NCI-H2171 (cell line): Measurements from ENCODE around the gene KMT2C.
"Not testable (repeated sequence)": the region's sequence is repeated elsewhere in the genome, so short reads cannot be mapped to it uniquely, and the experiment has no call there.

Source experiments
- DNase-seq: peaks from one replicate; lab custom pipeline; 2025; lab: John Stamatoyannopoulos, UW

The KMT2C gene

GRCh38 chr7:152307902-152308301, 127.9 kb downstream of the KMT2C start:
- no peak for DNase-seq

DNA sequence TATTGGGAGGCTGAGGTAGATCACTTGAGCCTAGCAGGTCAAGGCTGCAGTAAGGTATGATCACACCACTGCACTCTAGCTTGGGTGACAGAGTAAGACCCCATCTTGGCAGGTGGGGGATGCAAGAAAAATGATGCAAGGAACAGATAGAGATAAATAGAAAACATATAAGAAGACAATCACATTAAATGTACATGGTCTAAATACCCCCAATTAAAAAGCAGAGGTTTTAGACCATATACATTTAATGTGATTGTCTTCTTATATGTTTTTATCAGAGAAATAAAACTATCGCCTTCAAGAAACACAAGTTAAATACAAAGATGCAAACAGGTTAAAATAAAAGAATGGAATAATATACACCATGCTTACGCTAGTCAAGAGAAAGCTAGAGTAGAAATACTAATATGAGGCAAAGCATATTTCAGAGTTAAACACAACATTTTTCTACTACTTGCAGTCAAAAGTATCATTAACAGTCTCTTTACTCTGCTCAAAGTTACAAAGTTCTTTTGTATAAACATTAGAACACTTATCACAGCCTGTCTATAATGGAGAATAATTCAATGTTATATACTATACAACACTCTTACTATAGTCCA, 136.2 kb downstream of the KMT2C start:
- DNase-seq: not testable (repeated sequence)

DNA sequence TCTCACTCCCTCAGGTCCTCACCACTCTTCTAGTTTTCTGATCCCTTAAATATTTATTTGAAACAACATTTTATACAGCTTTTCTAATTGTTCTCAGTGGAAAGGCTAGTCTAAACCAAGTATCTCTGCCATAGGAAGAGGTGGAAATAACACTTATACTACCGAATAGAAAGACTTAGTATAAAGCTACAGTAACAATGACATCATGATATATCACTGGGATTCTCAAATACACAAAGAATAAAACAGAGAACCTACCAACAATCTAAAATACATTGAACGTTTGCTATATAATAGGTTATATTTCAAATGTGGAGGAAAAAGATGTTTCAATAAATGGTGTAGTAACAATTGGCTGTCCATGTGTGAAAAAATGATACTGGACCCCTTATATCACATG, 142.9 kb downstream of the KMT2C start:
- no peak for DNase-seq

GRCh38 chr7:152286972-152287371, 148.8 kb downstream of the KMT2C start:
- not testable (repeated sequence) for DNase-seq

DNA sequence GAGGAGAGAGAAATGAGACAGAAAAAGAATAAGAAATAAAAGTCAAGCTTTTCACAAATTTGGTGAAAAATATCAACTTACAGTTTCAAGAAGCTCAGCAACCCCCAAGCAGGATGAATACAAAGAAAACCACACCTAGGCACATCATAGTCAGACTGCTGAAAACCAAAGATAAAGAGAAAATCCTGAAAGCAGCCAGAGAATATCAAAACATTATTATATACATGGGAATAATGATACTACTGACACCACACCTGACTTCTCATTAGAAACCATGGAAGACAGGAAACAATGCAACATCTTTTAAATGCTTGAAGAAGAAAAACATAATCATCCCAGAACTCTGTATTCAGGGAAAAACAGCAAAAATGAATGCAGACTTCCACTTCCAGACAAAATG, 149.6 kb downstream of the KMT2C start:
- not testable (repeated sequence) for DNase-seq

DNA sequence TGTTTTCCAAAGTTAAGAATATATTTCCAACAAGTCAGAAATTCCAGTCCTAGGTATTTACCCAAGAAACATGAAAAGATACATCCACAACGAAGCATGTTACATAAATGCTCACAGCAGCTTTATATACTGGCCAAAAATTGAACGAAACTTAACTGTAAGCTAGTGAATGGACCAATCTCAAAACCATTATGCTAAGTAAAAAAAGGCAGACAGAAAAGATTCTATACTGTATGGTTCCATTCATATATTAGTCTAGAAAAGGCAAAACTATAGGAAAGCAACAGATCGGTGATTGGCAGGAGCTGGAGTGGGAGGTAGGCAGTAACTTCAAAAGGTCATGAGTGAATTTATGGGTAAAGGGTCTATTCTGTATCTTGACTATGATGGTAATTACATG, 150.8 kb downstream of the KMT2C start:
- not testable (repeated sequence) for DNase-seq

DNA sequence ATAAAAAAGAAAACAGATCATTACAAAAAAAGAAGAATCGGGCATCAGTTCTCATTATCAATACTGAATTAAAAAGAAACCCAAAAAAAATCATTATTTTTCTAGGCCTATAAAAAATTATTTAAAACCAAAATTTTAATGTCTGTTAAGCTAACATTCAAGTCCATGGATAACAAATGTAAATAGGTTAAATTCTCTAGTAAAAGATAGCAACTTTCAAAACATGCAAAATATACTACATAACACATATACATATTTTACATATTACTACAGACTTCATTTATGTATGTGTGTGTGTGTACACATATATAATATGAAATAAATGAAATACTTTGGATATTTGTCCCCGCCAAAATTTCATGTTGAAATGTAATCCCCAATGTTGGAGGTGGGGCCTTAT, 158.1 kb downstream of the KMT2C start:
- not testable (repeated sequence) for DNase-seq

DNA sequence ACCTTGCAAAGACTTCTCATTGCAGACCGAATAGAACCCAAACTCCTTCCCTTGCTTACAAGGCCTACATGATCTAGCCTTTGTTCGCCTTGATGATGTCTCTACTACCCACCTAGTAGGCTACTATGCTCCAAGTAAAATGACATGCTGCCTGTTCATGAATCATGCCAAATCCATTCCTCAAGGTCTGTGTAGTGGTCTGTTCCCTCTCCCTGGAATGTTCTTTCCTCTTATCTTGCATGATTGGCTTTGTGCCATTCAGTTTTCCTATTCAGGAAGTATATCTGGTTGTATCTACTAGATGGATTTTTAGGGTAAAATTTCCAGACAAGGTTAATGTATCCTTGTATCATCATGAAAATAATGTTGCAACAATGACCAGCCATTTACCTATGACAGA, 165.4 kb downstream of the KMT2C start:
- not testable (repeated sequence) for DNase-seq

DNA sequence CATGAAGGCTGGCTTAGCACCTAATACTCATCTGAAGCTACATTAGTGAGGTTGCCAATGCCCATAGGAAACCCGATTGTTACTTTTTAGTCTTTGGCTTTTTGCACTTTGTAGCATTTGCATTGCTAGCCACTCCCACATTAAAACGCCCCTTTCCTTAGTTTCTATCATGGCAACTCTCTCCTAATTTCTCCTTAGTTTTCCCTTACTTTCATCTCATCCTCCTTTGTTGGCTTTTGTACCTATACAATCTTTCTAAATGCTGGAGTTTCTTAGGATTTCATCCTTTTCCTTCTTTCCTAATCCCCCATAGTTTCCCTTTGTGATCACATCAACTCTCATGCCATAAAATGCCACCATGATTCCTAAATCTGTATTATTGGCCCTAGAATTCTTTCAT, 168.9 kb downstream of the KMT2C start:
- not testable (repeated sequence) for DNase-seq

- DNase-seq: not testable (repeated sequence)
These were observed 170.9 kb downstream of the KMT2C start for GRCh38 chr7:152264915-152265314.

DNA sequence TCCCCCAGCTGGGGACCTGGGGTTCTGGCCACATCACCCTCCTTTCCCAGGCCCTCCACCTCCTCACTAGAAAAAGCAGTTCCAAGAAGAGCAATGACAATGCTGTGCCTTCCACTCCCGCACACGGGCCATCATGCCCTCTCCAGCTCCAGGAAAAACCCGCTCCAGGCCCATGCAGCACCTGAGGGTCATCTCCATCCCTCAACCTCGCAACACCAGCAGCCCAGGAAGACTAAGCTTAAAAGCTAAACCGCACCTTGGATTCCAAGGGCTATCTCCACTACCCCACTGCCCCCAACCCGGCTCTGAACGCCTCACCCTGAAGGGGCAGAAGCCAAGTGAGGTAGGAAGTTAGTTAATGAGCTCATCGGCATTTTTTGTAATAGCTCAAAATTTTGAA, 173.7 kb downstream of the KMT2C start:
- not testable (repeated sequence) for DNase-seq

- not testable (repeated sequence) for DNase-seq
These were observed 176.2 kb downstream of the KMT2C start for GRCh38 chr7:152259645-152260044.

DNA sequence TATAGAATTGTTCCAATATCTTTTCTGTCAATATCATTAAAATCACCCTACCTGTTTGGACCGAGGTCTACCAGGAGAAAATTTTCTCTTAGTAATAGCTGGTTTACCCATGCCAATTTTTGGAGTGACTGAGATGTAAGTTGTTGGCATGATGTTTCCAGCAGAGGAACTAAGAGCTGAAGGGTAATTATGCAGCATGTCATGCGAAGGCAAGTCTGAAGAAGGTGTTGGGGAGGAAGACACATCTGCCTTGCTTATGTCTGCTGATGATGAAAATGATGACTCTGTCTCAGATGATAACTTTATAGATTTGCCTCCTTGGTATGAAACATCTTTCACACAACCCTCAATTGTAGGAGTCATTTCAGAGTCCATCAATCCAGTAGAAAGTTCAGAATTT, 188.0 kb downstream of the KMT2C start:
- not testable (repeated sequence) for DNase-seq

DNA sequence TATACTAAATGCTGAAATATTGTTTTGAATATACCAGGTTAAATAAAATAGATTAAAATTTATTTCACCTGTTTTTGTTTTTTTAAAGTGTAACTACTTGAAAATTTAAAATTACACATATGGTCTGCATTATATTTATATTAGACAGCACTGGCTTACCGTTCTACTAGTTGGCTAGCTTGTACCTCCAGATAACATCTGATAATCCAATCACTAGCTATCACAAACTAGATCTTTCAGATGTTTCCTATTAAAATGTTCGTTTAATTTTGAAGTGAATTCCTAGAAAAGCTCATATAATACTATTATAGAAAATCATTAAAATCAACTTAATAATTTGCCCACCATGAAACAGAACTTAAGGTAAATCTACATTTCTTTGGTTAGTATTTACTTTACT, 190.4 kb downstream of the KMT2C start:
- DNase-seq: not testable (repeated sequence)

GRCh38 chr7:152243464-152243863, 192.3 kb downstream of the KMT2C start:
- DNase-seq: not testable (repeated sequence)

DNA sequence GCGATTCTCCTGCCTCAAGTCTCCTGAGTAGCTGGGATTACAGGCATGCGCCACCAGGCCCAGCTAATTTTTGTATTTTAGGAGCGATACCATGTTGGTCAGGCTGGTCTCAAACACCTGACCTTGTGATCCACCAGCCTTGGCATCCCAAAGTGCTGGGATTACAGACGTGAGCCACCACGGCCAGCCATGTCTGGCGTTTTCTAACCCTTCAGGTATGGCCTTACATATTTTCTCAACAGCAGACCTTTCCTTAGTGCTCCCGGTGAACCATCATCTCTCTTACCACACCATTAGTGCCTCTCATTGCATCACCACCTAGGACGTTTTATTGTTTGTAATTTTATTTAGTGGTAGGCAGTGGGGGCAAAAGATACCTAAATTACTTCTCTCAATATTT, 194.5 kb downstream of the KMT2C start:
- DNase-seq: not testable (repeated sequence)

DNA sequence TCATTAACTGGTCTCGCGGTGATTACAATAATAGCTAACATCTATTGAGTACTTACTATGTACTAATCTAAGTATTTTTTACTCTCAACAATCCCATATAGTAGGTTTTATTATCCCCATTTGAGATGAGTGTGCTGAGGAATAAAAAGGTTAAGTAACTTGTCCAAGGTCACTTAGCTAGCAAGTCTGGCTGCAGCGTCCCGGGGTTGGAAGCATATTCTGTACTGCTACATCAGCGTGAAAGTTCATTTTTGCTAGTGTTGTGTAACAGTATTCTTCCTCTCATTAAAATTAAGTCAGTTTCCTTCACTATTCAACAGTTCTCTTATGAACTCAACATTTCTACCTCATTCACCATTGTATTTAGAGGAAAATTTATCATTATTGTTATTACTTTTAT, 199.5 kb downstream of the KMT2C start:
- DNase-seq: not testable (repeated sequence)

DNA sequence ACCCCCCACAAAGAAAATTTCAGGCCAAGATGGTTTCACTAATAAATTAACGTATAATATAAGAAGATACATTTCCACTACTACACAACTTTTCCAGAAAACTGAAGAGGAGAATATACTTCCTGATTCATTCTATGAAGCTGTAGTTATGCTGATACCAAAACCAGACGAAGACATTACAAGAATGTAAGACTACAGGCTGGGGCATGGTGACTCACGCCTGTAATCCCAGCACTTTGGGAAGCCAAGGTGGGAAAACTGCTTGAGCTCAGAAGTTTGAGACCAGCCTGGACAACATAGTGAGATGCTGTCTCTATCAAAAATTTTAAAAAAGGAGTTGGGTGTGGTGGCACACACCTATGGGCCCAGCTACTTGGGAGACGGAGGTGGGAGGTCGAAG, 201.4 kb downstream of the KMT2C start:
- not testable (repeated sequence) for DNase-seq

DNA sequence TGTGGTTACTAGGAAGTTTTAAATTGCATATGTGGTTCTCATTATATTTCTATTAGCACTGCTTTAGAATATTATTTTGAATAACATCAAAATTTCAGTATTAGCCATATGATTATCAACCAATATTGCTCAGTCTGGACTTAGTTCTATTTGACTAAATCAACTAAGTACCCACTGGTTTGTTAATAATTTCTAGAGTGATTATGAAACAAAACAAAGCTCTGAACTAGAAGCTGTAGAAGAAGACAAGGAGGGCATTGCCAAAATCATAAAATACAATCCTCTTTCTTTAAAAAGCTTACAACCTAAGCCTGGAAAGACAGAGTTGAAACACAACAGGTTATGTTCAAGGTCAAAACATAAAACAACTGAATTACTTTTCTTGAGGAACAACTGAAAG, 204.7 kb downstream of the KMT2C start:
- DNase-seq: no peak

DNA sequence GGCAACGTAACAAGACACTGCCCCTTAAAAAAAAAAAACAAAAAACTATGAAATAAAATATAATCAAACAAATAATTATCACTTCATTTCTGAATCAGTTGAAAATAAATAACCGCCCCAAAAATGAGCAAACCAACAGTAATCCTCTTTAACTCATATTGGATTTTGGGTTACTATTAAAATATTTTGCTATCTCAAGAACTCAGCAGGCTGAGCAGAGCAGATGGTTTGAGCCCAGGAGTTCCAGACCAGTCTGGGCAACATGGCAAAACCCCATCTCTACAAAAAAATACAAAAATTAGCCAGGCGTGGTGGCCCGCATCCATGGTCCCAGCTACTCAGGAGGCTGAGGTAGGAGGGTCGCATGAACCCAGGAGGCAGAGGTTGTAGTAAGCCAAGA, 216.2 kb downstream of the KMT2C start:
- not testable (repeated sequence) for DNase-seq

GRCh38 chr7:152208766-152209165, 227.0 kb downstream of the KMT2C start:
- DNase-seq: not testable (repeated sequence)

DNA sequence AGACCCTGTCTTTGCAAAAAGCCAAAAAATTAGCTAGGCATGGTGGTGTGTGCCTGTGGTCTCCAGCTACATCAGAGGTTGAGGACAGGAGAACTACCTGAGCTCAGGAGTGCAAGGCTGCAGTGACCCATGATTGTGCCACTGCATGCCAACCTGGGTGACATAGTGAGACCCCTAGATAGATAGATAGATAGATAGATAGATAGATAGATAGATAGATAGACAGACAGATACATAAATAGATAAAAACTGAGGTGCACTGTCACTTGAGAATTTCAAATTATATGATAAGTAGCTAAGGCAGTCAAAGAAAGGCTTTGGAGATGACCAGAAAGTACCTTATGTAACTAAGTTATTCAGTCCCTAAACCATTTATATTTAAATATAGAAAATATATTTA, 231.4 kb downstream of the KMT2C start:
- not testable (repeated sequence) for DNase-seq

DNA sequence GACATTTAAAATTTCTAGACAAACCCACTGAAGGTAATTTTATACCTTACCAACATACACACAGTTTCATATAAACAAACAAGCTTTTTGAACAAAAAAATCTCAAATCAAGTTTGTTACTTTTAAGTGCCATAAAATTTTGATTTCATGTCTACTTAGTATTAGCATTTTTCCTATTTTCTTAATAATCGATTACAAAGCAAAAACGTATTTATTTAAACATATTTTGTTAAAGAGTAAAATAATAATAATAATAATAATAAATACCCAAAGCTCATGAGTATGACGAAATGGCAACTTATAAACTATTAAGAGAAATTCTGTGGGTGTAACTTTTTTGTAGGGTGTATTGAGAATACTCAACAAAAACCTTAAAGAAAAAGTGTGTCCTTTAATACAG, 232.7 kb downstream of the KMT2C start:
- DNase-seq: no peak

DNA sequence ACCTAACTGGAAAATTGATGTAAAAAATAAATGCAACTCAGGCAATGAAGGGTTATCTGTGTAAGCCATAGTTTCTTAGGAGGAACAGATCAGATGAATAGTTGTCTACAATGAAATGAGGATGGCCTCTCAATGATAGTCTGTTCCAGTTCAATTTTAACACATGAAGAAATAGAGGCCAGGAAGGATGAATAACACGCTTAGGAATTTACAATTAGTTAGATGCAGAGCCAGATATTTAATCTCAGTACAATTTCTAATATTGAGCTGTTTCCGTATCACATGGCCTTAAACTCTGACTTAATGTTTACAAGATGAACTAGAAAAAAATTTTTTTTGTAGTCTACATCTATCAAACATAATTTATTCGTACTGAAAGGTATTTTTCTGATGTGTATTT, 233.7 kb downstream of the KMT2C start:
- no peak for DNase-seq
